CD14-positive monocyte (primary cell): ENCODE measurements around the gene ANKRD49. TPM values are rescaled to one million over a fixed set of nuclear protein-coding genes. Genes with fewer than 3 reads are reported as not detected.

Source experiments
- DNase-seq, 3 donors: peaks; one replicate each; pipeline ENCODE4 v3.0.0-alpha.2; 2011 to 2022
- H2AFZ ChIP-seq: 2 replicates; pipeline ENCODE4 v1.6.0; 2012; ENCODE audit warnings: mild to moderate bottlenecking, low read depth, low read length, inconsistent platforms; ENCODE audit not compliant: insufficient read depth, poor library complexity, severe bottlenecking
- H3K27ac ChIP-seq, 2 donors: 1 replicate in 1 of 2; 2 replicates in 1 of 2; pipeline ENCODE4 v1.5.1; 2012 to 2013; ENCODE audit warnings: low read length in 2 of 2, control low read depth in 1 of 2, inconsistent platforms in 1 of 2, low read depth in 1 of 2, mild to moderate bottlenecking in 1 of 2
- H3K27me3 ChIP-seq, 2 donors: one replicate each; pipeline versions ENCODE4 v1.6.0 to v1.6.1; 2011 to 2013; ENCODE audit warnings: low read length in 2 of 2; ENCODE audit not compliant: control insufficient read depth in 2 of 2, insufficient read depth in 2 of 2
- H3K36me3 ChIP-seq, 2 donors: replicated peaks in 1 of 2; 1 replicate in 1 of 2; 2 replicates in 1 of 2; pipeline versions ENCODE4 v1.5.1 to v1.6.1; 2012 to 2013; ENCODE audit warnings: low read length in 2 of 2, control low read depth in 1 of 2, inconsistent platforms in 1 of 2, mild to moderate bottlenecking in 1 of 2; ENCODE audit not compliant: insufficient read depth in 2 of 2, control insufficient read depth in 1 of 2
- H3K4me1 ChIP-seq, 2 donors: 1 replicate in 1 of 2; 2 replicates in 1 of 2; pipeline versions ENCODE4 v1.5.1 to v1.6.1; 2012 to 2013; ENCODE audit warnings: low read length in 2 of 2, control low read depth in 1 of 2, inconsistent platforms in 1 of 2, mild to moderate bottlenecking in 1 of 2, moderate library complexity in 1 of 2; ENCODE audit not compliant: insufficient read depth in 2 of 2, control insufficient read depth in 1 of 2
- H3K4me2 ChIP-seq: replicated peaks from 2 replicates; pipeline ENCODE3; 2012; ENCODE audit warnings: low read length, moderate library complexity, mild to moderate bottlenecking; ENCODE audit not compliant: poor library complexity, severe bottlenecking; ENCODE audit errors: extremely low read depth
- H3K4me3 ChIP-seq, 3 experiments: fragments of 200-600 bp in 1 of 3; sonication (generic) in 1 of 3; replicated peaks in 1 of 3; 1 replicate in 2 of 3; 2 replicates in 1 of 3; pipeline ENCODE4 v1.5.1; 2011 to 2013; ENCODE audit warnings: low read length in 3 of 3, mild to moderate bottlenecking in 3 of 3, control low read depth in 2 of 3, low read depth in 2 of 3, inconsistent platforms in 1 of 3, moderate library complexity in 1 of 3
- H3K79me2 ChIP-seq: 2 replicates; pipeline ENCODE4 v1.6.0; 2012; ENCODE audit warnings: mild to moderate bottlenecking, control low read depth, inconsistent platforms, low read length, moderate library complexity; ENCODE audit not compliant: insufficient read depth
- H3K9ac ChIP-seq: 2 replicates; pipeline ENCODE4 v1.6.0; 2017; ENCODE audit warnings: low read length, mild to moderate bottlenecking; ENCODE audit not compliant: insufficient read depth, poor library complexity, severe bottlenecking
- H3K9me3 ChIP-seq, 2 donors: replicated peaks in 1 of 2; 1 replicate in 1 of 2; 2 replicates in 1 of 2; pipeline versions ENCODE4 v1.5.1 to v1.6.1; 2012 to 2013; ENCODE audit warnings: low read length in 2 of 2, control low read depth in 1 of 2; ENCODE audit not compliant: control insufficient read depth in 1 of 2, insufficient read depth in 1 of 2
- H4K20me1 ChIP-seq: 2 replicates; pipeline ENCODE4 v1.6.0; 2012; ENCODE audit warnings: mild to moderate bottlenecking, low read length, control low read depth, moderate library complexity; ENCODE audit not compliant: insufficient read depth
- H3K27ac Mint-ChIP-seq, 7 donors: one replicate each; pipeline ENCODE4 v1.8.0; 2020; ENCODE audit warnings: mild to moderate bottlenecking in 7 of 7, mixed read lengths in 7 of 7, moderate library complexity in 6 of 7, inconsistent platforms in 2 of 7
- H3K27me3 Mint-ChIP-seq, 3 donors: one replicate each; pipeline ENCODE4 v1.8.0; 2021 to 2022; ENCODE audit warnings: low read depth in 3 of 3, mild to moderate bottlenecking in 3 of 3, mixed read lengths in 3 of 3, moderate library complexity in 3 of 3, inconsistent platforms in 1 of 3
- H3K36me3 Mint-ChIP-seq, 2 donors: one replicate each; pipeline ENCODE4 v1.8.0; 2020; ENCODE audit warnings: mixed read lengths in 2 of 2, inconsistent platforms in 1 of 2, mild to moderate bottlenecking in 1 of 2
- H3K4me1 Mint-ChIP-seq: one replicate; pipeline ENCODE4 v1.8.0; 2020; ENCODE audit warnings: mild to moderate bottlenecking, mixed read lengths
- H3K4me3 Mint-ChIP-seq, 2 donors: one replicate each; pipeline ENCODE4 v1.8.0; 2020; ENCODE audit warnings: mild to moderate bottlenecking in 2 of 2, mixed read lengths in 2 of 2, moderate library complexity in 1 of 2
- H3K9me3 Mint-ChIP-seq, 7 donors: one replicate each; pipeline ENCODE4 v1.8.0; 2020 to 2022; ENCODE audit warnings: mixed read lengths in 7 of 7, mild to moderate bottlenecking in 6 of 7, moderate library complexity in 6 of 7, inconsistent platforms in 2 of 7
- WGBS: methylation state at CpG from one replicate; pipeline ENCODE4 v1.1.5; 2013; ENCODE audit warnings: missing lambda C conversion rate; ENCODE audit not compliant: insufficient coverage; 5-methylcytosine and 5-hydroxymethylcytosine counted together
- intact Hi-C, 2 donors: fragments of 100-400 bp; cut with micrococcal nuclease; formaldehyde crosslinking; loops; one replicate each; pipeline versions ENCODE4 v1.15.0 to v1.15.1; 2023
- polyA plus RNA-seq, 3 donors: library from polyadenylated mRNA; depleted of rRNA in 1 of 3; unstranded in 2 of 3; stranded (reverse) in 1 of 3; fragments of 300-500 nt in 2 of 3; fragments of >200 nt in 1 of 3; fragmentation: Illumina TruSeq in 2 of 3; gene quantifications; 1 replicate in 2 of 3; 2 replicates in 1 of 3; pipeline ENCODE4 v1.2.3, GENCODE V29; 2012 to 2021
- TF ChIP-seq, protein P1 (sequence below): fragments of 200-600 bp; IDR thresholded peaks from one replicate; pipeline ENCODE4 v1.8.0; 2022; ENCODE audit warnings: antibody characterized with exemption, mild to moderate bottlenecking

ANKRD49 gene
- polyA plus RNA-seq, 3 donors, result 12.0 to 13.1 (median 12.8) TPM

DNA sequence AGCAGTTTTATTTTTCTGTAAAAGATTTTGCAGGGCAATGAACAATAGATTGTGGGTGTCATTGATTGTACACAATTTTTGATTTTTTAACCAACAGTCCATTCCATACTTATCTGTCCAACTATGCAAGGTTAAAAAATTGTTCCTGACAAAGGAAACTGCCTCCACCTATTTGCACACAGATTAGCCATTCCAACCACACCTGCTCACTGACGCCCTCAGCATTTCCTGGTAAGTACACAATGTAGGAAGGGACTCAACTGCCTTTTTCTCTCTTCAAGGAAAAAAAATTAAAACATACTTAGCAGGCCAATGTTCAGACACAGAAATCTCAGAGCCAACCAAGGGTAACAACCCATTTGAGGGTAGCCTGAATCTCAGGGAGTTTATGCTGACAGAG, 45.6 kb downstream of the ANKRD49 start:
- Histone ChIP-seq H3K27me3 (no peaks in the 10 kb centered on the region), H3K79me2 (peaks cover 78% of the 10 kb centered on the region), H3K9me3 (no peaks in the 10 kb centered on the region), H3K4me3 (no peak overlapping the region), H3K4me2 (no peak overlapping the region), H4K20me1 (no peaks in the 10 kb centered on the region), H3K4me1 (peaks cover 32 to 40% of the 10 kb centered on the region in 2 donors), H2AFZ (no peak overlapping the region), H3K9ac (no peak overlapping the region), H3K36me3 (no peaks in the 10 kb centered on the region), H3K27ac (no peak overlapping the region)
- DNase-seq, result no peak
- Mint-ChIP-seq H3K9me3 (no peaks in the 10 kb centered on the region), H3K27me3 (no peaks in the 10 kb centered on the region), H3K4me1 (peaks cover 45% of the 10 kb centered on the region), H3K36me3 (no peaks in the 10 kb centered on the region), H3K4me3 (no peak overlapping the region), H3K27ac (no peak overlapping the region)
- 43% methylated on average over 1 of the region's 1 CpG for WGBS
- intact Hi-C loops, result no loop called here
- TF ChIP-seq, protein P1, sequence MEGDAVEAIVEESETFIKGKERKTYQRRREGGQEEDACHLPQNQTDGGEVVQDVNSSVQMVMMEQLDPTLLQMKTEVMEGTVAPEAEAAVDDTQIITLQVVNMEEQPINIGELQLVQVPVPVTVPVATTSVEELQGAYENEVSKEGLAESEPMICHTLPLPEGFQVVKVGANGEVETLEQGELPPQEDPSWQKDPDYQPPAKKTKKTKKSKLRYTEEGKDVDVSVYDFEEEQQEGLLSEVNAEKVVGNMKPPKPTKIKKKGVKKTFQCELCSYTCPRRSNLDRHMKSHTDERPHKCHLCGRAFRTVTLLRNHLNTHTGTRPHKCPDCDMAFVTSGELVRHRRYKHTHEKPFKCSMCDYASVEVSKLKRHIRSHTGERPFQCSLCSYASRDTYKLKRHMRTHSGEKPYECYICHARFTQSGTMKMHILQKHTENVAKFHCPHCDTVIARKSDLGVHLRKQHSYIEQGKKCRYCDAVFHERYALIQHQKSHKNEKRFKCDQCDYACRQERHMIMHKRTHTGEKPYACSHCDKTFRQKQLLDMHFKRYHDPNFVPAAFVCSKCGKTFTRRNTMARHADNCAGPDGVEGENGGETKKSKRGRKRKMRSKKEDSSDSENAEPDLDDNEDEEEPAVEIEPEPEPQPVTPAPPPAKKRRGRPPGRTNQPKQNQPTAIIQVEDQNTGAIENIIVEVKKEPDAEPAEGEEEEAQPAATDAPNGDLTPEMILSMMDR, result no peak

DNA sequence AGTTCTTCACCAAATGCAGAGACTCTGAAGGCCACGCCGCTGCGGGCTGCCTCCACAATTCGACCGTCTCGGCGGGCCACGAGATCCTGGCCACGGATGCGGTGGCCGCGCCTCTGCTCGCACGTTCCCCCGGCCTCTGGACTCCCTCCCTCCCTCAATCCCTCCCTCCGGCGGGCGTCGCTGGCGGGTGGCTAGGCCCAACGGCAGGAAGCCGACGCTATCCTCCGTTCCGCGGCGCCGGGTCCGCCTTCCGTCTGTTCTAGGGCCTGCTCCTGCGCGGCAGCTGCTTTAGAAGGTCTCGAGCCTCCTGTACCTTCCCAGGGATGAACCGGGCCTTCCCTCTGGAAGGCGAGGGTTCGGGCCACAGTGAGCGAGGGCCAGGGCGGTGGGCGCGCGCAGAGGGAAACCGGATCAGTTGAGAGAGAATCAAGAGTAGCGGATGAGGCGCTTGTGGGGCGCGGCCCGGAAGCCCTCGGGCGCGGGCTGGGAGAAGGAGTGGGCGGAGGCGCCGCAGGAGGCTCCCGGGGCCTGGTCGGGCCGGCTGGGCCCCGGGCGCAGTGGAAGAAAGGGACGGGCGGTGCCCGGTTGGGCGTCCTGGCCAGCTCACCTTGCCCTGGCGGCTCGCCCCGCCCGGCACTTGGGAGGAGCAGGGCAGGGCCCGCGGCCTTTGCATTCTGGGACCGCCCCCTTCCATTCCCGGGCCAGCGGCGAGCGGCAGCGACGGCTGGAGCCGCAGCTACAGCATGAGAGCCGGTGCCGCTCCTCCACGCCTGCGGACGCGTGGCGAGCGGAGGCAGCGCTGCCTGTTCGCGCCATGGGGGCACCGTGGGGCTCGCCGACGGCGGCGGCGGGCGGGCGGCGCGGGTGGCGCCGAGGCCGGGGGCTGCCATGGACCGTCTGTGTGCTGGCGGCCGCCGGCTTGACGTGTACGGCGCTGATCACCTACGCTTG, 50.2 kb downstream of the ANKRD49 start, which contains the start of gene FUT4:
FUT4 (plus strand) TSS at position 227 of the 951 bp plus-strand sequence; CDS start at position 440, 213 bp downstream.
- Histone ChIP-seq H2AFZ (peak within 1 kb of the TSS; percentile 88), H3K4me3 (peak within 1 kb of the TSS; percentile 75 to 91 (median 91)), H3K36me3 (no peaks in the 10 kb centered on the region), H3K27me3 (no peaks in the 10 kb centered on the region), H3K4me2 (peak within 1 kb of the TSS; percentile 93), H4K20me1 (peaks cover 27% of the 10 kb centered on the region), H3K9me3 (no peaks in the 10 kb centered on the region), H3K9ac (peak within 1 kb of the TSS; percentile 93), H3K4me1 (peaks cover 48 to 49% of the 10 kb centered on the region in 2 donors), H3K27ac (peak within 1 kb of the TSS; percentile 96 to 99), H3K79me2 (peaks cover 96% of the 10 kb centered on the region)
- peak; percentile 72 to 80 (median 77) for DNase-seq
- peak within 1 kb of the TSS; percentile 99 to 100 (median 100) for H3K27ac Mint-ChIP-seq
- peak within 1 kb of the TSS; percentile 99 to 100 for H3K4me3 Mint-ChIP-seq
- TF ChIP-seq, protein P1, result no peak
- H3K9me3 Mint-ChIP-seq, result peaks cover 0 to 2% (median 0%) of the 10 kb centered on the region in 7 donors
- intact Hi-C loops, result loop anchor here in 1 of 2 donors (2.0 to 5.0 kb wide), 2 partner anchors 31 to 58 kb away; no protein-coding TSS in a partner anchor
- H3K27me3 Mint-ChIP-seq, result no peaks in the 10 kb centered on the region
- WGBS, result under 1% methylated on average over 109 of the region's 109 CpGs
- H3K4me1 Mint-ChIP-seq, result peaks cover 48% of the 10 kb centered on the region
- peaks cover 6 to 8% of the 10 kb centered on the region in 2 donors for H3K36me3 Mint-ChIP-seq
